Heart left ventricle (tissue), 13 donors: ENCODE measurements around the gene COL20A1.

ENCODE experiments used
- CTCF ChIP-seq, 12 donors: fragments of 200-600 bp; sonication (generic) in 4 of 12; IDR thresholded peaks; one replicate each; pipeline versions ENCODE4 v1.5.0 to v1.8.0; 2018 to 2022; ENCODE audit warnings: antibody characterized with exemption in 12 of 12, mild to moderate bottlenecking in 5 of 12
- POLR2A ChIP-seq, 2 donors: fragments of 450-650 bp; IDR thresholded peaks; one replicate each; pipeline ENCODE4 v1.6.1; 2017; ENCODE audit warnings: antibody characterized with exemption in 2 of 2, mild to moderate bottlenecking in 2 of 2, moderate library complexity in 2 of 2
- donor health status: ischemic (EF 13 %, LVEDD 7.1; RV severe dilation, severe dysfunction).
- donor health status: DM: no; HTN: yes; CAD: no.
- donor health status: DM: no; HTN: no; CAD: no.
- donor health status: ischemic (EF 25% LVEDD 6.9; RV normal size, moderate dysfunction).
- donor health status: ischemic (EF 25% LVEDD 5.7; RV mildly dilated, moderate dysfunction).
- donor health status: ischemic (EF 35%, LVEDD 5.7; RV mildly dilated, moderate dysfunction).
- donor health status: nonischemic (EF 11% LVEDD 7.7; RV severe dilation, severe dysfunction).
- donor health status: DM: yes; HTN: yes; CAD: no.
- donor health status: PGD.
- donor health status: ischemic (EF 29% LVEDD 5.4; RV normal size, mild dysfunction).
- donor health status: nonischemic (EF 23%, LVEDD 6.1; RV moderate dilation, normal function).

GRCh38 chr20:63356511-63356910 lies 63.5 kb downstream of the COL20A1 start:
- no peak for TF ChIP-seq CTCF (IDR thresholded peaks at IDR 0.05)
- TF ChIP-seq POLR2A (IDR thresholded peaks at IDR 0.05) = no peak
